Measurements from ENCODE around the gene FLYWCH1.
"Not testable (repeated sequence)": the region's sequence is repeated elsewhere in the genome, so short reads cannot be mapped to it uniquely, and the experiment has no call there.

The FLYWCH1 gene

DNA sequence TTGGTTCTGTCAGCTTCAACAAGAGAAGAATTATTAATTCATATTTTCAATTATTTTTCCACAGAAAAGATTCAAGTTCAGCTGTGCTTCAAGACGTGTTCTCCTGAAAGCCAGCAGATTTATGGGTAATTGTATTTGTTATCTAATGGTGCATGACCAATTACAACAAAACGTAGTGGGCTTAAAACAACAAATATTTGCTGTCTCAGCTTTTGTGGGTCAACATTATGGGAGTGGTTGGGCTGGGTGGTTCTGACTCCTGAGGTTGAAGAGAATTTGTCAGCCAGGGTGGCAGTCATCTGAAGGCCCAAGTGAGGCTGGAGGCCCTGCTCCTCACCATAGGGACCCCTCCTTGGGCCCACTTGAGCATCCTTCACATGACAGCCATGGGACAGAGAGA is 28.2 kb downstream of the FLYWCH1 start:
- CTCF ChIA-PET, result interaction anchor here (0.7 to 6.5 kb wide), 9 partner anchors 8 to 101 kb away, joined by 3 to 58 read pairs (median 5); no protein-coding TSS in a partner anchor

DNA sequence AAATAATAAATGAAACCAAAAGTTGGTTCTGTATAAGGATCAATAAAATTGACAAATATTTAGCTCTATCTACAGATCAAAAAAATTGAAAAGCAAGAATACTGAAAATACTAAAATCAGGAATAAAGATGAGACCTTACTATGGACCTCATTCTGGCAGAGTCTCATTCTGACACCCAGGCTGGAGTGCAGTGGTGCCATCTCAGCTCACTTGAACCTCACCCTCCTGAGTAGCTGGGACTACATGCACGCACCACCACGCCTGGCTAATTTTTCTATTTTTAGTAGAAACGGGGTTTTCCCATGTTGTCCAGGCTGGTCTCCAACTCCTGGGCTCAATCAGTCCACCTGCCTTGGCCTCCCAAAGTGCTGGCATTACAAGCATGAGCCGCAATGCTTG is 30.3 kb downstream of the FLYWCH1 start:
- no peak for DNase-seq (ENCODE audit: low read depth, low spot score)
- H3K4me3 ChIP-seq (ENCODE audit: low read depth, low read length), result no peak overlapping the region
- ChIA-PET CTCF (interaction anchor here (0.7 to 6.5 kb wide), 3 partner anchors 15 to 23 kb away, joined by 3 to 58 read pairs (median 4); no protein-coding TSS in a partner anchor), POLR2A (no interaction called here)
- no peak for TF ChIP-seq CTCF (IDR thresholded peaks at IDR 0.05; ENCODE audit: insufficient read depth, low read length, missing control alignments)

More for the DNA sequence above, 28.2 kb downstream of the FLYWCH1 start:
- no peak for DNase-seq (ENCODE audit: low read depth, low spot score)
- no peak for TF ChIP-seq CTCF (IDR thresholded peaks at IDR 0.05; ENCODE audit: insufficient read depth, low read length, missing control alignments)
- POLR2A ChIA-PET, result no interaction called here
- no peak overlapping the region for H3K4me3 ChIP-seq (ENCODE audit: low read depth, low read length)

- CTCF ChIA-PET, result interaction anchor here (1.1 to 6.5 kb wide), 3 partner anchors 17 to 39 kb away, joined by 3 to 58 read pairs (median 5); no protein-coding TSS in a partner anchor
- DNase-seq (ENCODE audit: low read depth, low spot score); H3K4me3 ChIP-seq (ENCODE audit: low read depth, low read length); POLR2A ChIA-PET: not testable (repeated sequence)
These were observed 32.0 kb downstream of the FLYWCH1 start for GRCh38 chr16:2943716-2944115.

GRCh38 chr16:2946649-2947048 is 34.9 kb downstream of the FLYWCH1 start:
- H3K4me3 ChIP-seq (ENCODE audit: low read depth, low read length), result no peak overlapping the region
- DNase-seq (ENCODE audit: low read depth, low spot score), result no peak
- POLR2A ChIA-PET, result no interaction called here
- CTCF ChIA-PET, result interaction anchor here (1.1 to 6.3 kb wide), 3 partner anchors 13 to 19 kb away, joined by 4 to 30 read pairs (median 11); no protein-coding TSS in a partner anchor
- TF ChIP-seq CTCF (IDR thresholded peaks at IDR 0.05; ENCODE audit: insufficient read depth, low read length, missing control alignments), result no peak

- CTCF ChIA-PET, result interaction anchor here (1.8 to 6.3 kb wide), 3 partner anchors 13 to 29 kb away, joined by 5 to 30 read pairs (median 11); no protein-coding TSS in a partner anchor
- H3K4me3 ChIP-seq (ENCODE audit: low read depth, low read length), result no peak overlapping the region
- no peak for DNase-seq (ENCODE audit: low read depth, low spot score)
- POLR2A ChIA-PET, result no interaction called here
- TF ChIP-seq CTCF (IDR thresholded peaks at IDR 0.05; ENCODE audit: insufficient read depth, low read length, missing control alignments), result no peak
These were observed 37.3 kb downstream of the FLYWCH1 start for GRCh38 chr16:2948807-2949704.

GRCh38 chr16:2949705-2950352 is 38.1 kb downstream of the FLYWCH1 start:
- H3K4me3 ChIP-seq (ENCODE audit: low read depth, low read length), result no peak overlapping the region
- no peak for DNase-seq (ENCODE audit: low read depth, low spot score)
- CTCF ChIA-PET, result interaction anchor here (1.3 to 6.3 kb wide), 4 partner anchors 9 to 30 kb away, joined by 4 to 30 read pairs (median 8); no protein-coding TSS in a partner anchor
- TF ChIP-seq CTCF (IDR thresholded peaks at IDR 0.05; ENCODE audit: insufficient read depth, low read length, missing control alignments), result no peak
- POLR2A ChIA-PET, result interaction anchor here (0.6 kb wide), 1 partner anchor 12 kb away, joined by 3 read pairs; no protein-coding TSS in a partner anchor
